Fibroblast of villous mesenchyme (primary cell): ENCODE data around the gene HUS1. TPM values are rescaled to one million over a fixed set of nuclear protein-coding genes. Genes with fewer than 3 reads are reported as not detected.

Source experiments
- DNase-seq: peaks from one replicate; pipeline ENCODE4 v3.0.0-alpha.2; 2010; ENCODE audit warnings: low read depth
- H3K4me3 ChIP-seq: 2 replicates; pipeline ENCODE4 v1.5.1; 2011; ENCODE audit warnings: low read depth, mild to moderate bottlenecking, low read length
- total RNA-seq: library from RNA; depleted of rRNA; stranded (reverse); fragments of >200 nt; gene quantifications from 2 replicates; pipeline ENCODE4 v1.2.3, GENCODE V29; 2012
- TF ChIP-seq, protein P1 (sequence below): IDR thresholded peaks from 2 replicates; pipeline ENCODE4 v1.5.1; 2012; ENCODE audit warnings: low read depth, mild to moderate bottlenecking, low read length; ENCODE audit not compliant: insufficient read depth

HUS1 gene
- total RNA-seq = 20.6 and 29.4 TPM in 2 replicates

DNA sequence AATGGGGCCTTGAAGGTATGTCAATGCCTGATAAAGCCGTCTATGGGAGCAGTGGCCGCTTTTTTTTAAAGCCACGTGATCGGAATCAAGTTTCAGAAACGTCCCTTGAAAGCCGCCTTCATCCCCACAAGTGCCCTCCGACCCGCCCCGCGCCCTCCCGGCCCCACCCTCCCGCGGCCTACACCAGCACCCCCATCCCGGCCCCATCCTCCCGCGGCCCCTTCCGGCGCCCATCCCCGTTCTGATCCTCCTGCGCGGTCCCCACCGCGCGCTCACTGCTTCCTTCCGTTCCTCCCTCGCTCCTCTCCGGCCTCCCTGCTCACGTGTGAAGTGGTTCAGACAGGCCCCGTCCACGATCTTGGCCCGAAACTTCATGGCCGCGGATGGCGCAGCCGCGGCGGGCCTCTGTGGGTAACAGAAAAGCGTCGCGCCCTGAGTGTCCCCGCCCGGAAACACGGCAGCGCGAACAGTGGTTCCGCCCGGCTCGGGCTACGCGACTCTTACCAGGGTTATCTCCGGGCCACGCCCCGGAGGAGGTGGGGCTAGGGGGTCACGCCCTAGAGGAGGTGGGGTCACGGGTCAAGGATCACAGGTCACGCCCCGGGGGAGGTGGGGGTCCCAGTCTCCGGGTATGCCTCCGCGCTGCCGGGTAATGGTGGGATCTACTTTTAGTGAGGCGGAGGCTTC, at the start of gene HUS1:
HUS1 (minus strand) TSS at position 471 of the 687 bp plus-strand sequence; CDS start at position 375, 96 bp downstream.
- DNase-seq = peak; percentile 82
- TF ChIP-seq, protein P1, sequence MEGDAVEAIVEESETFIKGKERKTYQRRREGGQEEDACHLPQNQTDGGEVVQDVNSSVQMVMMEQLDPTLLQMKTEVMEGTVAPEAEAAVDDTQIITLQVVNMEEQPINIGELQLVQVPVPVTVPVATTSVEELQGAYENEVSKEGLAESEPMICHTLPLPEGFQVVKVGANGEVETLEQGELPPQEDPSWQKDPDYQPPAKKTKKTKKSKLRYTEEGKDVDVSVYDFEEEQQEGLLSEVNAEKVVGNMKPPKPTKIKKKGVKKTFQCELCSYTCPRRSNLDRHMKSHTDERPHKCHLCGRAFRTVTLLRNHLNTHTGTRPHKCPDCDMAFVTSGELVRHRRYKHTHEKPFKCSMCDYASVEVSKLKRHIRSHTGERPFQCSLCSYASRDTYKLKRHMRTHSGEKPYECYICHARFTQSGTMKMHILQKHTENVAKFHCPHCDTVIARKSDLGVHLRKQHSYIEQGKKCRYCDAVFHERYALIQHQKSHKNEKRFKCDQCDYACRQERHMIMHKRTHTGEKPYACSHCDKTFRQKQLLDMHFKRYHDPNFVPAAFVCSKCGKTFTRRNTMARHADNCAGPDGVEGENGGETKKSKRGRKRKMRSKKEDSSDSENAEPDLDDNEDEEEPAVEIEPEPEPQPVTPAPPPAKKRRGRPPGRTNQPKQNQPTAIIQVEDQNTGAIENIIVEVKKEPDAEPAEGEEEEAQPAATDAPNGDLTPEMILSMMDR = no peak
- peak within 1 kb of the TSS; percentile 79 for H3K4me3 ChIP-seq

DNA sequence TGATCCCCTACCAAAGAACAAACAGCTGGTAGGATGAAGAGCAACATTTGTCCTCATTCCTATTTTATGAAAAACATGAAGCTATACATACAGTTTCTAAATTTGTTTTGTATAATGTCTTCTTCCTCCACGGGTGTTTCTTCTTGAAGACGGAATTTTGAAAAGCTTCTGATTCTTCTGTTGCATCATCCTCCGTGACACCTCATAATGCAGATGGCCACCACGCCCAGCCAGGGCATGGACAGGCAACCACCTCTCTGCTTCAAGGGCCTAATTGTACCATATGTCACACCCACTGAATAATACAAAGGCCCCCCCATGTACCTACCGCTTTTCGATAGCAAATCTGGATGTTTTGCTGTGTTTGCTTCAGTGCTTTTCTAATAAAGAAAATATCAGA, 49.5 kb upstream of the HUS1 start, which contains the start of gene SUN3:
SUN3 (minus strand) TSS at position 170 of the 400 bp plus-strand sequence; CDS start at position 1, 169 bp downstream.
- H3K4me3 ChIP-seq = no peak within 1 kb of the TSS
- no peak for DNase-seq
- TF ChIP-seq, protein P1 = no peak

DNA sequence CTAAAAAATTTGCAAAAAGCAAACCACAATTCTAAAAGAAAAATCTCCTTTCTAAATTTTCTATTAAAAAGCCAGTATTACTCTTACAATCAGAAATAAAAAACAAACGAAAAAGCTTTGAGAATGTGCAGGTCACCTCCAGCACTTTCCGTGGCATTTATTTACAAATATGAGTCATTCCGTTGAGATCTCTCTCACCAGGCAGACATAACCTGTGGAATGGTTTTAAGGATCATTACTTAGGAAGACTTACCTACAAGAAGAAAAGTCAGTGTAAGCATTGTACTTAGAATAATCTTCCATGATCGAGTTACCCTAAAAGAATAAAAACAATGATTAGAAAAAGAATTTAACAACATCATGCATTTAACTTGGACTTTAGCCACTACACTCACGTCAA, 46.2 kb upstream of the HUS1 start:
- TF ChIP-seq, protein P1 = no peak
- peak; percentile 71 for DNase-seq
- H3K4me3 ChIP-seq = no peak overlapping the region

DNA sequence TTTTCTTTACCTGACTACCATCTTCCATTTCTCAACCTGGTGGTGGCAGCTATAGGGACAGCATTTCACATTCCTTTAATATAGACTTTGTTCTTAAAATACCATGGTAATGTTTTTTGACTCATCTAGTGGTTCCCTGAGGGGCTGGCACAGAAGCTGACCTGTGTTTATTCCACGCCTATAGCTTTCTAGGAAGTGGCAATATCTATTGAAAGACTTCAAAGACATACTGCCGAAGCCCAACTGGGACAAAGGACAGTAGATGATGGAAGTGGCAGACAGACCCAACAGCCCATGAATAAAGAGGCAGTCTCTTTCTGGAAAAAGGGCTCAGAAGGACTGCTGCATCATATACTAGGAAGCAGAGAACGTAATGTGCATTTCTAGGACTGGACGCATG, 38.3 kb upstream of the HUS1 start:
- TF ChIP-seq, protein P1 = no peak
- no peak overlapping the region for H3K4me3 ChIP-seq
- no peak for DNase-seq

DNA sequence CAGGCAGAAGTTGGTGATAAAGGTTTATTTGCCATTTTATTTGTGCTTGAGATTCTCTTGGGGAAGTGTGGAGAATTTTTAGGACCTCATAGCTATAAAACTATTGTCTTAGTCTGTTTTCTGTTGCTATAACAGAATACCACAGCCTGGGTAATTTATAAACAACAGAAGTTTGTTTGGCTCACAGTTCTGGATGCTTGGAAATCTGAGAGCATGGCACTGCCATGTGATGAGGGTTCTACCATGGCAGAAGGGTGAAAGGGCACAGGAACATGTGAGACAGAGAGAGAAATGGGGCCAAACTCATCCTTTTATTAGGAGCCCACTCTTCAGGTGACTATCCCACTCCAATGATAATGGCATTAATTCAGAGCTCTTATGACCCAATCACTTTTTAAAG, 37.2 kb upstream of the HUS1 start:
- DNase-seq = no peak
- TF ChIP-seq, protein P1 = no peak
- no peak overlapping the region for H3K4me3 ChIP-seq

DNA sequence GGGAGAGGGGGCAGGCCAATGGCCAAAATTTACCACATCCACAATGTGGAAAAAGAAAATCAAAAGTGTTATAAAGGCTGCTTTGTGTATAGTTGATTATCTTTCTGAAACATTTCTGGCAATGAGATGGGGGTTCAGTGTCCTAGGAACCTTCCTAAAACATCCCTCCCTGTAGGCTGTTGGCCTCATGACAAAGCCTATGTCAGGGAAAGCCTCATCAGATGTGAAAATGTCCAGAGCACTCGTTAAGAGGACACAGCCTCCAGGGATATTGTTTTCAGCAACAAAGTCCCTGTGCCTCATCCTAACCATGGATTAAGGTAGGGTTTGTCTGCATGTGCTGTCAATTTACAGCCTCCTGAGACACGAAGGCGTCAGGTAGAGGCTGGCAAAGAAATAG, 32.5 kb upstream of the HUS1 start:
- DNase-seq = peak; percentile 66
- TF ChIP-seq, protein P1 = no peak
- no peak overlapping the region for H3K4me3 ChIP-seq

DNA sequence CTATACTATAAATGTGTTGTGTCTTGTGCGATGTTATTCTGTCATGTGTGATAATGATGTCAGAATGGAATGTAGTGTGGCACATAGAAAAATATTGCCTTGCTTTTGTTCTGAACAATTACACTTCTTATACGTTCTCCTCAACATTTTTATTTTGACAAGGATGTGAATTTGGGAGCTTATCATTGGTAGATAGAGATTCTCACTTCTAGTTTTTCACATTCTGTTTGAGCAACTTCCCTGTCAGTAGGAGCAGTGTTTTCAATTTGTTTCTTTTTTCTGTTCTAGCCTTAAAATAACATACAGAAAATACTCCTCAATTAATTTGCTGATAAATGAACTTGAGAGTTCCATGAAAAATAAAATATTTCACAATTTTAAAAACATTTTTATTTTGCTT, 31.9 kb upstream of the HUS1 start:
- no peak overlapping the region for H3K4me3 ChIP-seq
- TF ChIP-seq, protein P1 = no peak
- no peak for DNase-seq
